ENCODE results near the gene ZCWPW2.

Gene ZCWPW2

GRCh38 chr3:28553175-28553574 is 204.7 kb downstream of the ZCWPW2 start:
- TF ChIP-seq CTCF (IDR thresholded peaks at IDR 0.05; ENCODE audit: low read depth, low read length, poor library complexity, severe bottlenecking): no peak
- TF ChIP-seq EZH2phosphoT487 (IDR thresholded peaks at IDR 0.05; ENCODE audit: borderline replicate concordance, low read length): no peak
- H3K4me2 ChIP-seq (ENCODE audit: low read length): no peak overlapping the region
- H3K9me2 ChIP-seq (replicated peaks; ENCODE audit: control insufficient read depth, low read length): no peaks in the 10 kb centered on the region
- H3K79me2 ChIP-seq (ENCODE audit: control insufficient read depth, low read length): no peaks in the 10 kb centered on the region
- no peaks in the 10 kb centered on the region for H3K9me3 ChIP-seq (ENCODE audit: control insufficient read depth, insufficient read depth, low read length)
- no peaks in the 10 kb centered on the region for H3K36me3 ChIP-seq (ENCODE audit: control insufficient read depth, low read length)
- H3F3A ChIP-seq (ENCODE audit: control insufficient read depth, insufficient read depth): no peaks in the 10 kb centered on the region
- H3K4me1 ChIP-seq (ENCODE audit: control insufficient read depth, low read length): no peaks in the 10 kb centered on the region
- H3K27me3 ChIP-seq (ENCODE audit: control insufficient read depth, low read length): no peaks in the 10 kb centered on the region
- H4K20me1 ChIP-seq (ENCODE audit: control insufficient read depth, insufficient read depth, low read depth, low read length): no peaks in the 10 kb centered on the region
- no peak overlapping the region for H3K4me3 ChIP-seq (ENCODE audit: low read length)
- H3K27ac ChIP-seq (ENCODE audit: low read depth, low read length): no peak overlapping the region

GRCh38 chr3:28556195-28556594 is 207.7 kb downstream of the ZCWPW2 start:
- H3K4me1 ChIP-seq (ENCODE audit: control insufficient read depth, low read length): no peaks in the 10 kb centered on the region
- H3K4me2 ChIP-seq (ENCODE audit: low read length): no peak overlapping the region
- no peaks in the 10 kb centered on the region for H4K20me1 ChIP-seq (ENCODE audit: control insufficient read depth, insufficient read depth, low read depth, low read length)
- no peaks in the 10 kb centered on the region for H3K36me3 ChIP-seq (ENCODE audit: control insufficient read depth, low read length)
- H3K27ac ChIP-seq (ENCODE audit: low read depth, low read length): no peak overlapping the region
- no peaks in the 10 kb centered on the region for H3F3A ChIP-seq (ENCODE audit: control insufficient read depth, insufficient read depth)
- no peaks in the 10 kb centered on the region for H3K9me3 ChIP-seq (ENCODE audit: control insufficient read depth, insufficient read depth, low read length)
- no peaks in the 10 kb centered on the region for H3K9me2 ChIP-seq (replicated peaks; ENCODE audit: control insufficient read depth, low read length)
- H3K4me3 ChIP-seq (ENCODE audit: low read length): no peak overlapping the region
- H3K79me2 ChIP-seq (ENCODE audit: control insufficient read depth, low read length): no peaks in the 10 kb centered on the region
- H3K27me3 ChIP-seq (ENCODE audit: control insufficient read depth, low read length): no peaks in the 10 kb centered on the region
- no peak for TF ChIP-seq CTCF (IDR thresholded peaks at IDR 0.05; ENCODE audit: low read depth, low read length, poor library complexity, severe bottlenecking)
- TF ChIP-seq EZH2phosphoT487 (IDR thresholded peaks at IDR 0.05; ENCODE audit: borderline replicate concordance, low read length): no peak

GRCh38 chr3:28564211-28564610 is 215.7 kb downstream of the ZCWPW2 start:
- H3K9me3 ChIP-seq (ENCODE audit: control insufficient read depth, insufficient read depth, low read length): no peaks in the 10 kb centered on the region
- no peaks in the 10 kb centered on the region for H3K36me3 ChIP-seq (ENCODE audit: control insufficient read depth, low read length)
- TF ChIP-seq CTCF (IDR thresholded peaks at IDR 0.05; ENCODE audit: low read depth, low read length, poor library complexity, severe bottlenecking): no peak
- no peak for TF ChIP-seq EZH2phosphoT487 (IDR thresholded peaks at IDR 0.05; ENCODE audit: borderline replicate concordance, low read length)
- H3K9me2 ChIP-seq (replicated peaks; ENCODE audit: control insufficient read depth, low read length): no peaks in the 10 kb centered on the region
- no peaks in the 10 kb centered on the region for H4K20me1 ChIP-seq (ENCODE audit: control insufficient read depth, insufficient read depth, low read depth, low read length)
- H3K27me3 ChIP-seq (ENCODE audit: control insufficient read depth, low read length): no peaks in the 10 kb centered on the region
- H3F3A ChIP-seq (ENCODE audit: control insufficient read depth, insufficient read depth): no peaks in the 10 kb centered on the region
- H3K4me1 ChIP-seq (ENCODE audit: control insufficient read depth, low read length): no peaks in the 10 kb centered on the region
- H3K4me3 ChIP-seq (ENCODE audit: low read length): no peak overlapping the region
- H3K4me2 ChIP-seq (ENCODE audit: low read length): no peak overlapping the region
- H3K27ac ChIP-seq (ENCODE audit: low read depth, low read length): no peak overlapping the region
- no peaks in the 10 kb centered on the region for H3K79me2 ChIP-seq (ENCODE audit: control insufficient read depth, low read length)

- no peaks in the 10 kb centered on the region for H3K36me3 ChIP-seq (ENCODE audit: control insufficient read depth, low read length)
- no peaks in the 10 kb centered on the region for H3K79me2 ChIP-seq (ENCODE audit: control insufficient read depth, low read length)
- no peaks in the 10 kb centered on the region for H3K9me3 ChIP-seq (ENCODE audit: control insufficient read depth, insufficient read depth, low read length)
- TF ChIP-seq CTCF (IDR thresholded peaks at IDR 0.05; ENCODE audit: low read depth, low read length, poor library complexity, severe bottlenecking) (no peak), EZH2phosphoT487 (IDR thresholded peaks at IDR 0.05; ENCODE audit: borderline replicate concordance, low read length) (no peak)
- no peaks in the 10 kb centered on the region for H4K20me1 ChIP-seq (ENCODE audit: control insufficient read depth, insufficient read depth, low read depth, low read length)
- no peaks in the 10 kb centered on the region for H3K4me1 ChIP-seq (ENCODE audit: control insufficient read depth, low read length)
- H3K4me3 ChIP-seq (ENCODE audit: low read length): no peak overlapping the region
- no peaks in the 10 kb centered on the region for H3F3A ChIP-seq (ENCODE audit: control insufficient read depth, insufficient read depth)
- no peaks in the 10 kb centered on the region for H3K9me2 ChIP-seq (replicated peaks; ENCODE audit: control insufficient read depth, low read length)
- no peak overlapping the region for H3K27ac ChIP-seq (ENCODE audit: low read depth, low read length)
- H3K4me2 ChIP-seq (ENCODE audit: low read length): no peak overlapping the region
- no peaks in the 10 kb centered on the region for H3K27me3 ChIP-seq (ENCODE audit: control insufficient read depth, low read length)
Measured at GRCh38 chr3:28569357-28569756, 220.8 kb downstream of the ZCWPW2 start.
